Testis (tissue), 3 donors: ENCODE data around the gene GPR173. TPM values are rescaled to one million over a fixed set of nuclear protein-coding genes. Genes with fewer than 3 reads are reported as not detected.
A peak's percentile ranks its signal among the peaks of the same experiment; 100 is the strongest.

Experiments
- DNase-seq: peaks from one replicate; pipeline ENCODE4 v3.0.0-alpha.2; 2019
- H3K27ac ChIP-seq, 2 donors: fragments of 200-600 bp; sonication (generic); one replicate each; pipeline ENCODE4 v1.5.1; 2019
- H3K27me3 ChIP-seq: fragments of 200-600 bp; sonication (generic); one replicate; pipeline ENCODE4 v1.5.1; 2019
- H3K36me3 ChIP-seq: fragments of 200-600 bp; sonication (generic); one replicate; pipeline ENCODE4 v1.5.1; 2017; ENCODE audit warnings: low read depth; ENCODE audit errors: missing control alignments
- H3K4me1 ChIP-seq: fragments of 200-600 bp; sonication (generic); one replicate; pipeline ENCODE4 v1.5.1; 2019
- H3K4me3 ChIP-seq, 2 donors: fragments of 200-600 bp; sonication (generic); one replicate each; pipeline ENCODE4 v1.5.1; 2017 to 2019
- H3K9me3 ChIP-seq: fragments of 200-600 bp; sonication (generic); one replicate; pipeline ENCODE4 v1.5.1; 2017
- CTCF ChIP-seq, 3 experiments: fragments of 450-650 bp in 2 of 3; fragments of 200-600 bp in 1 of 3; sonication (generic) in 1 of 3; IDR thresholded peaks; one replicate each; pipeline ENCODE4 v1.5.1; 2016 to 2019; ENCODE audit warnings: antibody characterized with exemption in 3 of 3, mild to moderate bottlenecking in 2 of 3, moderate library complexity in 1 of 3
- POLR2A ChIP-seq: fragments of 450-650 bp; IDR thresholded peaks from one replicate; pipeline ENCODE4 v1.6.1; 2017; ENCODE audit warnings: antibody characterized with exemption, mild to moderate bottlenecking, moderate library complexity
- WGBS, 2 donors: methylation state at CpG; one replicate each; pipeline ENCODE4 v1.1.5; 2018; 5-methylcytosine and 5-hydroxymethylcytosine counted together
- intact Hi-C: fragments of 100-400 bp; cut with DNase I; formaldehyde crosslinking; loops from one replicate; pipeline ENCODE4 v1.15.1; 2023; ENCODE audit warnings: low total_unique reads
- polyA plus RNA-seq: library from polyadenylated mRNA; stranded (reverse); fragments of 350-450 nt; fragmentation: Illumina TruSeq; extraction: RNeasy Lipid Tissue Mini Kit (QIAGEN cat#74804); gene quantifications from one replicate; pipeline ENCODE4 v1.2.3, GENCODE V29; 2014; ENCODE audit warnings: low read depth, low replicate concordance; ENCODE audit not compliant: insufficient read depth
- total RNA-seq, 2 donors: library from RNA; depleted of rRNA; stranded (reverse); fragments of >200 nt; gene quantifications; one replicate each; pipeline ENCODE4 v1.2.3, GENCODE V29; 2016

The GPR173 gene
- total and polyA plus RNA-seq, 3 donors from 2014 or later: 2.4 to 3.8 (median 2.8) TPM

- 0% methylated on average over 20 of the region's 86 CpGs; no CpG with 5 or more reads in 1 of the 2 donors for WGBS, 2 donors
- Histone ChIP-seq H3K9me3 (no peaks in the 10 kb centered on the region), H3K4me3 (peak within 1 kb of the TSS; percentile 70 to 91), H3K27me3 (no peaks in the 10 kb centered on the region), H3K4me1 (no peaks in the 10 kb centered on the region), H3K27ac (peak within 1 kb of the TSS; percentile 96 to 97), H3K36me3 (no peaks in the 10 kb centered on the region)
- intact Hi-C loops: no loop called here
- TF ChIP-seq CTCF (IDR thresholded peaks at IDR 0.05) (no peak), POLR2A (peak; percentile 91)
- DNase-seq: peak; percentile 95
These were observed 33.6 kb downstream of the GPR173 start, which contains the start of gene TSPYL2 for GRCh38 chrX:53081925-53082772. Gene TSPYL2 (plus strand): TSS chrX:53082367. CDS start chrX:53082499, 132 bp downstream.

- Histone ChIP-seq H3K27ac (peak overlapping the region; percentile 96 to 97), H3K36me3 (no peaks in the 10 kb centered on the region), H3K27me3 (no peaks in the 10 kb centered on the region), H3K9me3 (no peaks in the 10 kb centered on the region), H3K4me3 (peak overlapping the region; percentile 70 to 91), H3K4me1 (peaks cover 2% of the 10 kb centered on the region)
- DNase-seq: no peak
- TF ChIP-seq POLR2A: no peak
- no peak for TF ChIP-seq CTCF (IDR thresholded peaks at IDR 0.05)
- WGBS, 2 donors: 3 to 4% methylated on average over 12 to 24 of the region's 31 CpGs
- intact Hi-C loops: no loop called here
These were observed 34.4 kb downstream of the GPR173 start for GRCh38 chrX:53082773-53083616.

GRCh38 chrX:53084043-53084570, 35.5 kb downstream of the GPR173 start:
- DNase-seq: no peak
- H3K36me3 ChIP-seq: no peaks in the 10 kb centered on the region
- peak overlapping the region; percentile 96 to 97 for H3K27ac ChIP-seq
- no peaks in the 10 kb centered on the region for H3K9me3 ChIP-seq
- intact Hi-C loops: no loop called here
- H3K4me1 ChIP-seq: peaks cover 2% of the 10 kb centered on the region
- TF ChIP-seq CTCF (IDR thresholded peaks at IDR 0.05) (no peak), POLR2A (no peak)
- peak overlapping the region; percentile 70 to 91 for H3K4me3 ChIP-seq
- 46 to 56% methylated on average over 3 to 4 of the region's 4 CpGs for WGBS, 2 donors
- no peaks in the 10 kb centered on the region for H3K27me3 ChIP-seq

GRCh38 chrX:53084863-53085262, 36.3 kb downstream of the GPR173 start:
- Histone ChIP-seq H3K4me1 (peaks cover 2% of the 10 kb centered on the region), H3K9me3 (no peaks in the 10 kb centered on the region), H3K36me3 (no peaks in the 10 kb centered on the region), H3K4me3 (peak overlapping the region in 1 of 2 donors; percentile 91), H3K27ac (peak overlapping the region; percentile 96 to 97), H3K27me3 (no peaks in the 10 kb centered on the region)
- no peak for DNase-seq
- intact Hi-C loops: no loop called here
- WGBS, 2 donors: 63 to 71% methylated on average over 6 to 9 of the region's 9 CpGs
- TF ChIP-seq CTCF (IDR thresholded peaks at IDR 0.05) (no peak), POLR2A (no peak)
